Epidermal melanocyte (primary cell): ENCODE measurements around the gene HSD17B2.
"Not testable (repeated sequence)": the region's sequence is repeated elsewhere in the genome, so short reads cannot be mapped to it uniquely, and the experiment has no call there.

ENCODE experiments used
- DNase-seq: peaks from one replicate; pipeline ENCODE4 v3.0.0; 2011; ENCODE audit warnings: low spot score; ENCODE audit not compliant: insufficient read length

HSD17B2 gene

DNA sequence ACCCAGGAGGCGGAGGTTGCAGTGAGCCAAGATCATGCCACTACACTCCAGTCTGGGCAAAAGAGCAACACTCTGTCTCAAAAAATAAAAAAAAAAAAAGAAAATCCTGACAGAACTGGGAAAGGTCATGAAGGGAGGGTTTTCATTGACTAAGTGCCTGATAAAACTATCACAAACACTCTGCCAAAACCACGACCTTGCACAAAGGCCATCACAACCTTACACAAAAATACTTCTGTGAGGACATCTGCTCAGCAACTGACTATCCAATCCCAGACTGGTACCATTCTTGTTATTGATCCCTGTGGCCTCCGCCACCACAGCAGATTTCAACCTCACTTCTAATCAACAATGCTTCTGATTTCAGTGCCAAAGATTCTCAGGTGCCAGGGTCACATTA, 94.8 kb downstream of the HSD17B2 start:
- no peak for DNase-seq

DNA sequence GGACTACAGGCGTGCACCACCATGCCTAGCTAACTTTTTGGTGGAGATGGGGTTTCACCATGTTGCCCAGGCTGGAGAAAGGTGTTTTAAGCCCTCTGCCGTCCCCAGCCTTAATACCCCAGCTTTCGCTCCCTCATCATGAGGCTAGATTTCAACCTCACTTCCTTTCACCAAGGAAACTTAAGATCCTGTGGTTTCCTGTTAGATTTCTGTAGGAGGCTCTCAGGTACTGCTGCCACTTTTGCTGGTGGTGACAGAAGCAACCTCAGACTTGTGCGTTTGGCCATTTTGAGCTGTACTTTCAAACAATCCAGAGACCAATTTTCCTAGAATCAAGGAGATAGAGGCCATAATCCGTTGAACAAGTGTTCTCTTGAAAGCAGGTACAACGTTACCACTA, 98.7 kb downstream of the HSD17B2 start:
- no peak for DNase-seq

DNA sequence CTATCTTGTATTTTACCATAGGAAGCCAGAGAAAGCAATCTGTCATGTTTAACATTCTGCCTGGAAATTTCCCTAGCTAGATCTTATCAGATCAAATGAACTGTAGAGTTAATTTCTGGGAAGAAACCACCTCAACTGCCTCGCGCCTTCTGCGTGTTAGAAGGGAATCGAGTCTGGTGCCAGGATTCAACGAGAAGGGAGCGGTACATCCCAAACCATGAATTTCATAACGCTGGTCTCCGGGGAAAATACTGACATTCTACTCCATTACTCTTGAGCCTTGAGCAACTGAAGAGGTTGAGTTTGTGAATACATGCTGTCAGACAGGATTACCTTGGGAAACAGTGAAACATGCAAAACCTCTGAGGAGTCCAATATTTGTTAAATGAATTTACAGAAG, 99.8 kb downstream of the HSD17B2 start:
- no peak for DNase-seq

DNA sequence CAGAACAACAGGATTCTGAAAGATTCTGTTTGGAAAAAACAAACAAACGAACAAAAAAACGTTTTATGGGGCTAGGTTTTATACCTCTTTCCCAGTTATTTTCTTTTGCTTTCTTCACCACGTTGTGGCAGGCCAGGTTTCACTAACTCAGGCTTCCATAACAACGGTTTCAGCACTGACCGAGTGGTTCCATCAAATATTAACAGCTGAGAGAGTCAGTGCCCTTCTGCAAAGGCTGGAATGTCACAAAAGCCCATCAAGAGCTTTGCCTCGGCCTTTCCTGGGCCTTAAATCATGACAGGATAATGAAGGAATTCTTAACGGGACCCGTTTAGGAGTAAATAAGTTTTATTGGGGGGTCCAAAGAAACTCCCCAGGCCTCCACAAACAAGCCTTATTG, 100.8 kb downstream of the HSD17B2 start:
- no peak for DNase-seq

DNA sequence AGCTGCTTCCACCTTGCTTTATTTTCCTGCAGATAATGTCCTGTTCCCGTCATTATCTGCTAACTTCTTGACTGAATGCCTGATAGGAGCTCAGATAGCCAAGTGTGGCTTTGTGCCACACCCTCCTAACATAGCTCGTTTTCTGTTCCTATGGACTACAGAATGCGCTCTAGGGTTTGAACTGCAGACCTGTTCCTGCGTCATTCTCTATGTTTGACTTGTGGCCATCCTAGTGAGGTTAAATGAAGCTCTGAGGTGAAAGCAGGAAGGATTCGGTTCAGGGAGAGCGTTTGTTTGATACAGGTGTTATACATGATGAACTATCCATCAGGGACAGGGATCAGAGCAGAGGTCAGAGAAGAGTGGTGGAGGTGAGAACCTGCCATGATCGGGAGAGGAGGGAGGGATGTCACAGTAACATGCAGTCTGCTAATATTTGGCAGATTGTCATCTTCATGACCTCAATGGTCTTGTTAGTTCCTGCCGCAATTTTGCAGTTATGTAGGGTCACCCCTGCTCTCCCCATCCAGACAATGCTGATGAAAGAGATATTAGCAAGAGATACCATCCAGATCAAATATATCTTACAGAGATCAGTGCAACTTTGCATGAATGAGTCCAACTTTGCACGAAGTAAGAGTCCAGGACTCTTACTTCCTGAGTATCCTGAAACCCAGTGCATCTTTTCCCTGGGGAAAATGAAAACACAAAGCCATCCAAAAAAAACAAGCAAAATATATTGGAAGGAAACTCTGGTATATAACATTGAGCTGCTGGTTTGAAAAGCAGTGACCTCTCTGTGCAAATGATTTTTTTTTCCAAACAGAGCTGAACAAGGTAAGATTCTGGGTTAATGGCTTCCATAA, 102.1 kb downstream of the HSD17B2 start:
- DNase-seq: no peak

DNA sequence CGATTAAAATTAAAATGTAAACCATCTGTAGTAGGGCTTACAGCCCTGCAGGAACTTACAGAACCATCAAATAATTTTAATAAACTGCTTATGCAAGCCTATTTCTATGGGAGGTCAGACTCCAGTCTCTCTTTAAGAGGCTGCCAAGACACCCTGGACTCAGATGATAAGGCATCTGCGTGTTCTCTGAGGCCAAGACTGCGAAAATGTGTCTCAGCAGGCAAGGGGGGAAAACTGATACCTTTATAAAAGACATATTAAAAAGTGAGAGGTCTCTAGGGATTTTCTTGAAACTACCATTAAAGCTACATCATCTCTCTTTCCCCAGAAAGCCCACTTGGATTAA, 102.7 kb downstream of the HSD17B2 start:
- DNase-seq: no peak

DNA sequence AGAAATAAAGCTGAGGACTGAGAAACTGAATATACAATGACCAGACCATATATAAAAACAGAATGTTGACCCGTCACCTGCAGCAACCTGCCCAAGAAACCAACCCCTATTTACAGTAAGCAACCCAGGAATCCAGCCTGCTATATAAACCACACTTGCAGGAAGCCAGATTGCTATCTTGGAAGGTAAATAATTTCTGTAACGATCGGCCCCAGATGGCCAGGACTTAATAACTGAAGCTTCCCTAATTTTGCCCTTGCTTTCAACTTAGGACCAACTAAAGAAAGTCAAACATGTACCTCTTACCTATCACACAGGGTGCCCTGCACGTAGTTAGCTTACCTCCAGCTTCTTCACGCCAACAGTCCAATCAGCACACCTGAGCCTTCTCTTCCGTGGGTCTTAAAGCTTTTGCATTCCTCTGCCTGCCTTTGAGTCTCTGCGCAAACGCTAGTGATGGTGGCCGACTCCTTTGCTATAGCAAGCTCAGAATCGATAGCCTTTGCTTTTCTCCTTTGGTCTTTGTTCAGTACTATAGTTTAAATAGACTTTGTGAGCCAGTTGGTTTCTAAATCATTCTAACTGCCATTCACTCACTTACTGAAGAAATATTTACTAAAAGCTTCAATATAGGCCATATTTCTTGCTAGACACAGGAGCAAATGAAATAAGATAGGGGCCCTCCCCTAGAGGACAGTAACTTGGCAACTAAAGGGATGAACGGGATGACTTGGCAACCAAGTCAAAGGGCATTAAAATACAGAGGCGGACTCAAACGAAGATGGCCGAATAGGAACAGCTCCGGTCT, 103.6 kb downstream of the HSD17B2 start:
- no peak for DNase-seq

DNA sequence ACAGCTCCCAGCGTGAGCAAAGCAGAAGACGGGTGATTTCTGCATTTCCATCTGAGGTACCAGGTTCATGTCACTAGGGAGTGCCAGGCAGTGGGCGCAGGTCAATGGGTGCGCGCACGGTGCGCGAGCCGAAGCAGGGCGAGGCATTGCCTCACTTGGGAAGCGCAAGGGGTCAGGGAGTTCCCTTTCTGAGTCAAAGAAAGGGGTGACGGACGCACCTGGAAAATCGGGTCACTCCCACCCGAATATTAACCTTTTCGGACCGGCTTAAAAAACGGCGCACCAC, 104.2 kb downstream of the HSD17B2 start:
- DNase-seq: not testable (repeated sequence)

DNA sequence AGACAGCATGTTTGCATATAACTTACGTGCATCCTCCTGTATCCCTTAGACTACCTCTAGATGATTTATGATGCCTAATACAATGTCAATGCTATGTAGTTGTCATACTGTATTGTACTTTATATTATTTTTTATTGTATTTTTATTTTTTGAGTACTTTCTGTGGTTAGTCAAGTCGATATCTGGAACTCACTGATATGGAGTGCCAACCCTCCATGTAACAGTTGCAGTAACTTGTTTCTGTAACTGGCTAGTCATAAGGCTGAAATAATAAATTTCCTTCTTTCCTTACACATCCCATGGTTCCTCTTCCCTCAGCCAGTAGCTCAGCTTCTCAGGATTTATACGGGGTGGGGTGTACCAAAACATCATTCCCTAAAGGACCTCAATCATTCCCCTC, 111.5 kb downstream of the HSD17B2 start:
- DNase-seq: no peak

DNA sequence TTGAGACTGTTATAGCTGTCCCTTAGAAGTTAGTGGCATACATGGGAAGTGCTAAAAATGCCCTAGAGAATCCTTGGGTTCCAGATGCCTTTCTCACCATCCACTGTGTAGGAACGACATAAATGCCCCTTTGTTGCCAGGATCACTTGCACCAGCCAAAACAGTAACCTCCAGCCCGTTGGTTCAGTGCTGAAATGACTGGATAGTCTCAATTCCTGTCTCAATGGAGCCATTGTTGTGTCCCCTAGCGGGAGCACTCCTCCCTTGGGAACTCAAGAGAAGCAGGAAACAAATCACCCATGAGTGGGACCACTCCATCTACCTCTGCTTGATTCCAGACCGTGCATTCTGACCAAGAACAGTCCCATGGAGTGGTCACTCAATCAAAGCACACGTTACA, 111.9 kb downstream of the HSD17B2 start:
- peak; percentile 42 for DNase-seq

DNA sequence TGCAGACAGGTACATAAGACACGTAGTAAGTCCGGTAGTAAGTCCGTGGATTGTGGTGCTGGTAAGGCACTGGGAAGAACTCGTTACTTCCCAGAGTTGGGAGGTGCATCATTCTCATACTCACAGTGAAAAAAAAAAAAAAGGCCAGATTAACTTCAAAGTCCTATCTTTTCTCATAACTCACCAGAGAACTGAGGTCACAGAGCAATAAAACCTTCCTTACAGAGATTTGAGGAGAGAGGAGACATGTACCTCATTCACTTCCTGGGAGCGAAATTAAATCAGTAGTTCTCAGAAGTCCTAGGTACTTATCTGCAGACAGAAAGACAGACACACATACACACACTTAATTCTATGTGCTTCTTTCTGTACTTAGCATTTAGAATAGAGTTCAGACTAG, 112.5 kb downstream of the HSD17B2 start:
- no peak for DNase-seq
